Stimulated activated CD4-positive, alpha-beta T cell treated with anti-CD3 and anti-CD28 coated beads, Interleukin-4, amount 100 ng/mL, for 1 hour (primary cell): ENCODE measurements around the gene DYRK1A.

ENCODE experiments used
- DNase-seq: peaks from one replicate; pipeline ENCODE4 v3.0.0-alpha.2; 2020

The DYRK1A gene

GRCh38 chr21:37419228-37419906 is 52.8 kb downstream of the DYRK1A start:
- DNase-seq, result no peak

GRCh38 chr21:37421306-37421705 is 54.7 kb downstream of the DYRK1A start:
- DNase-seq, result no peak

- DNase-seq, result no peak
Measured at GRCh38 chr21:37422382-37422781, 55.8 kb downstream of the DYRK1A start.

GRCh38 chr21:37423103-37423502 is 56.5 kb downstream of the DYRK1A start:
- DNase-seq, result no peak

GRCh38 chr21:37424396-37424795 is 57.8 kb downstream of the DYRK1A start:
- no peak for DNase-seq

- no peak for DNase-seq
Measured at GRCh38 chr21:37425001-37425400, 58.4 kb downstream of the DYRK1A start.

- DNase-seq, result no peak
Measured at GRCh38 chr21:37425684-37426083, 59.1 kb downstream of the DYRK1A start.

GRCh38 chr21:37427221-37427620 is 60.6 kb downstream of the DYRK1A start:
- DNase-seq, result no peak

- DNase-seq, result no peak
Measured at GRCh38 chr21:37429356-37429755, 62.8 kb downstream of the DYRK1A start.

- no peak for DNase-seq
Measured at GRCh38 chr21:37430184-37430821, 63.7 kb downstream of the DYRK1A start.

- no peak for DNase-seq
Measured at GRCh38 chr21:37431243-37431642, 64.7 kb downstream of the DYRK1A start.

GRCh38 chr21:37432710-37433455 is 66.3 kb downstream of the DYRK1A start:
- DNase-seq, result no peak

GRCh38 chr21:37433456-37433840 is 66.9 kb downstream of the DYRK1A start:
- no peak for DNase-seq

GRCh38 chr21:37435120-37435519 is 68.5 kb downstream of the DYRK1A start:
- DNase-seq, result no peak

GRCh38 chr21:37435711-37436110 is 69.1 kb downstream of the DYRK1A start:
- DNase-seq, result no peak

GRCh38 chr21:37436174-37436573 is 69.6 kb downstream of the DYRK1A start:
- DNase-seq, result no peak

GRCh38 chr21:37437376-37438080 is 71.0 kb downstream of the DYRK1A start:
- DNase-seq, result no peak

GRCh38 chr21:37443683-37444082 is 77.1 kb downstream of the DYRK1A start:
- DNase-seq, result no peak

- no peak for DNase-seq
Measured at GRCh38 chr21:37445228-37445627, 78.7 kb downstream of the DYRK1A start.

GRCh38 chr21:37446552-37446951 is 80.0 kb downstream of the DYRK1A start:
- no peak for DNase-seq

GRCh38 chr21:37447288-37447936 is 80.8 kb downstream of the DYRK1A start:
- DNase-seq, result no peak

GRCh38 chr21:37449302-37449937 is 82.8 kb downstream of the DYRK1A start:
- DNase-seq, result no peak
